Stimulated activated naive B cell treated with anti-CD40 and anti-IgM and Interleukin-4, amounts not matched to agents 10 μg/mL and 1 μg/mL and 100 μg/mL, for 72 hours (primary cell): ENCODE data around the gene NAALADL1.

Experiments used
- ATAC-seq, 2 donors: fragments of 150-1000 bp; cut with Tn5 transposase; replicated peaks; 2 replicates each; pipeline ENCODE4 v1.10.0; 2021; ENCODE audit warnings: moderate library complexity in 1 of 2
- DNase-seq: peaks from one replicate; pipeline ENCODE4 v3.0.0; 2021
- H3K27ac Mint-ChIP-seq: one replicate; pipeline ENCODE4 v1.8.0; 2022; ENCODE audit warnings: mild to moderate bottlenecking, mixed read lengths
- H3K27me3 Mint-ChIP-seq, 2 donors: one replicate each; pipeline ENCODE4 v1.8.0; 2022; ENCODE audit warnings: mixed read lengths in 2 of 2
- H3K36me3 Mint-ChIP-seq, 2 donors: one replicate each; pipeline ENCODE4 v1.8.0; 2022; ENCODE audit warnings: mixed read lengths in 2 of 2, mild to moderate bottlenecking in 1 of 2
- H3K4me1 Mint-ChIP-seq, 2 donors: one replicate each; pipeline ENCODE4 v1.8.0; 2022; ENCODE audit warnings: mixed read lengths in 2 of 2, mild to moderate bottlenecking in 1 of 2
- H3K4me3 Mint-ChIP-seq, 2 donors: one replicate each; pipeline ENCODE4 v1.8.0; 2022; ENCODE audit warnings: mild to moderate bottlenecking in 2 of 2, mixed read lengths in 2 of 2, moderate library complexity in 1 of 2
- H3K9me3 Mint-ChIP-seq, 2 donors: one replicate each; pipeline ENCODE4 v1.8.0; 2022; ENCODE audit warnings: mixed read lengths in 2 of 2, mild to moderate bottlenecking in 1 of 2

NAALADL1 gene

DNA sequence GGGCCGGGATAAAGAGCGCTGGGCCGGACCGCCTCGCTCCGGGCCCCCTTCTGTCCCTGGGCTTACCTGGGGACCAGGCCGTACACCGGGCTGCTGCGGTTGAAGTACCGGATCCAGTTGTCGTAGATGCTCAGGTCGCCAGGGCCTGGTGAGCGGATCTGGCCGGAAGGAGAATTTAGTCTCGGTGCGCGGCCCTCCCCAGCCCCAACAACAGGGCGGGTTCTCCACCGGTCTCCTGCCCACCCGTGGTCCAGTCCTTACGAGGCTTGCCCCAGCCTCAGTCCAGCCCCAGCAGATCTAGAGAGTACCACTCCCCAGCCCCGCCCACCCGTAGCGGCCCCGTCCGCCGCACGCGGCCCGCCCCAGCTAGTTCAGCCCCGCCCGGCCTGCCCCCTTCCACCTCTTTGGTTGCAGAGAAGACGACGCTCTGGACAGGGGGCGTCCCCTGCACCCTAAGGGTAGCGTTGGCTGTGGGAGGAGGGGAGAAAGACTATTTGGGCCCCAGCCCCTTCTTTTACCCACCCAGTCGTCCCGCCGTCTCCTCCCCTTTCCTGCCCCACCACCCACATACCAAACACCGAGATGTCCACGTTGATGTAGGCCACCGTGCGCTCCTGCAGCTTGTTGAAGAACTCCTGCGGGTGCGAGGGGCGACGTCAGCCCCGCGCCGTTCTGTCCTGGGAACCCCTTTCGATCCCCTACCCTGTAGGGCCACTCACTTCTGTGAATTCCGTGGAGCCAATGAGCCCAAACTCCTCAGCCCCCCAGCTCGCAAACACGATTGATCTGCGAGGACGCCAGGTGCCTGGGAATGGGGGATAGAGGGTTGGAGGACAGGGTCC is 10.6 kb downstream of the NAALADL1 start:
- DNase-seq: no peak
- no peaks in the 10 kb centered on the region for H3K9me3 Mint-ChIP-seq
- H3K27ac Mint-ChIP-seq: peak overlapping the region; percentile 86
- ATAC-seq: peak; percentile 79 to 81
- no peaks in the 10 kb centered on the region for H3K27me3 Mint-ChIP-seq
- H3K4me3 Mint-ChIP-seq: peak overlapping the region; percentile 83 to 85
- H3K36me3 Mint-ChIP-seq: peaks cover 4 to 9% of the 10 kb centered on the region in 2 donors
- peaks cover 12 to 31% of the 10 kb centered on the region in 2 donors for H3K4me1 Mint-ChIP-seq

DNA sequence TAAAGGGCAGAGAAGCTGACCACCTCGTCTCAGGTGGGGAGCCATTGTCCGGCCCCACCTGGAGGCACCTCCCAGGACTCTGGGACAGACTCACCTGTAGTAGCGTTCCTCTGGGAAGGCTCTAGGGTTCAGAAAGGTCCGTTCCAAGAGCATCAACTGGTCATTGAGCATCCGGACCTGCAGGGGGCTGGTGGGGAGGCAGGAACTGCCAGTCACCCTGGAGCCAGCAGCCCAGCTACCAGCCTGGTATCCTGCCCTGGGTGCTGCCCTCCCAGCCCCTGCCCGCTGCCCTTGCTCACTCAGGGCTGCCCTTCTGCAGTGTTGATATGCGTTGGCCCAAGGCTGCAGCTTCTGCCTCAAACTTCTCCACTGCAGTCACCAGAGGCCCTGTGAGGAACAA is 12.6 kb downstream of the NAALADL1 start:
- no peak for ATAC-seq
- no peaks in the 10 kb centered on the region for H3K27me3 Mint-ChIP-seq
- DNase-seq: no peak
- no peaks in the 10 kb centered on the region for H3K9me3 Mint-ChIP-seq
- H3K4me1 Mint-ChIP-seq: peaks cover 18 to 36% of the 10 kb centered on the region in 2 donors
- H3K36me3 Mint-ChIP-seq: peaks cover 4 to 9% of the 10 kb centered on the region in 2 donors
- H3K4me3 Mint-ChIP-seq: no peak overlapping the region
- no peak overlapping the region for H3K27ac Mint-ChIP-seq

DNA sequence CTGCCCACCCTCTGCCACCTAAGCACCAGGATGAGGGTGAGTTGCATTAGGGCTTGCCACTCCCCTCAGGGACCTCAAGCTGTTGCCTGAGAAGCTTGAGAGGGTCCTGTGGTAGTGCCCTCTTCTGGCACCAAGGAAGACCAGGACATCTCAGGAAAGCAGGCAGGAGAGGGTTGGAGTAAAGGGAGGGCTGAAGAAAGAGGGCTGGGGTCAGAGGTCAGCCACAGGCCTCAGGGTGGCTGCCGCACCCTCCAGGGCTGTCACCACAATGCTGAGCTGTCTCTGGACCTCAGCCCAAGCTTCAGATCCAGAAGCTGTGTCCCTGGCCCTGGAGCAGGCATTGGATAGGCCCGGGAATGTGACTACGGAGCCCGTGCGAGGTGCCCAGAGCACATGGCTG is 13.3 kb downstream of the NAALADL1 start:
- Mint-ChIP-seq H3K4me1 (peaks cover 18 to 39% of the 10 kb centered on the region in 2 donors), H3K36me3 (peaks cover 4 to 9% of the 10 kb centered on the region in 2 donors), H3K9me3 (no peaks in the 10 kb centered on the region), H3K27ac (no peak overlapping the region), H3K27me3 (no peaks in the 10 kb centered on the region), H3K4me3 (no peak overlapping the region)
- ATAC-seq (no peak), DNase-seq (no peak)

DNA sequence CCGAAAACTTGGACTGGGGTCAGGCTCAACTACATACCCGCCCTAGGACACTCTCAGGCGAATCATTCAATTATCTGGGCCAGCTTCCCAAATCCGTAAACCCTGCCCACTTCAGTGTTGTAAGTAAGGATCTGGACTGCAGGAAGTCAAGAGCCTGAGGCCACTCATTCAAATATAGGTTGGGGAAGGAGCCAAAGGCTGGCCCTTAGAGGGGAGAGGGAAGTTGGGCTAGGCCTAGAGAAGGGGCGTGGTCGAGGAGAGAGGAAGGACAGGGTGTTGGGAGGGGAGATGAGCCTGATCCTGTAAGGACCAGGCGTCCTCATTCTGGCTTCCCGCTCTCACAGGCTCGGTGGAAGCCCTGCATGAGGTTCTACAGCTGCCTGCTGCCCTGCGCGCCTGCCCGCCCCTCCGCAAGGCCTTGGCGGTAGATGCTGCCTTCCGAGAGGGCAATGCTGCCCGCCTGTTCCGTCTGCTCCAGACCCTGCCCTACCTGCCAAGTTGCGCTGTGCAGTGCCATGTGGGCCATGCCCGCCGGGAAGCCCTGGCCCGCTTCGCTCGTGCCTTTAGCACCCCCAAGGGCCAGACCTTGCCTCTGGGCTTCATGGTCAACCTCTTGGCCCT is 14.4 kb downstream of the NAALADL1 start:
- Mint-ChIP-seq H3K4me1 (peaks cover 21 to 39% of the 10 kb centered on the region in 2 donors), H3K27ac (peak overlapping the region; percentile 72), H3K27me3 (no peaks in the 10 kb centered on the region), H3K36me3 (peaks cover 4 to 9% of the 10 kb centered on the region in 2 donors), H3K4me3 (no peak overlapping the region), H3K9me3 (no peaks in the 10 kb centered on the region)
- ATAC-seq (no peak), DNase-seq (no peak)

DNA sequence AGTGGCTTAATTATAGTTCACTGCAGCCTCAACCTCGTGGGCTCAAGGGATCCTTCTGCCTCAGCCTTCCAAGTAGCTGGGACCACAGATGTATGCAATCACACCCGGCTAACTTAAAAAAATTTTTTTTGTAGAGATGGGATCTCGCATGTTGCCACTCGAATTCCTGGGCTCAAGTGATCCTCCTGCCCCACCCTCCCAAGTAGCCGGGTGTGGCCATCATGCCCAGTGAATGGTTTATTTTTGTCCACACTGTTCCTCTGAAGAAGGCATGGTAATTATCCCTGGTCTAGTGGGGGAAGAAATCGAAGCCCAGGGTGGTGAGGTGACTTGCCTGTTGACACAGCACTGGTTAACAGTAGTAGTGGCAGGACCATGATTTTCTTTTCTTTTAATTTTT is 15.5 kb downstream of the NAALADL1 start:
- Mint-ChIP-seq H3K27me3 (no peaks in the 10 kb centered on the region), H3K4me1 (peaks cover 22 to 44% of the 10 kb centered on the region in 2 donors), H3K9me3 (no peaks in the 10 kb centered on the region), H3K36me3 (peaks cover 8 to 18% of the 10 kb centered on the region in 2 donors), H3K27ac (no peak overlapping the region), H3K4me3 (peak overlapping the region; percentile 85 to 96)
- ATAC-seq: no peak
- DNase-seq: no peak

DNA sequence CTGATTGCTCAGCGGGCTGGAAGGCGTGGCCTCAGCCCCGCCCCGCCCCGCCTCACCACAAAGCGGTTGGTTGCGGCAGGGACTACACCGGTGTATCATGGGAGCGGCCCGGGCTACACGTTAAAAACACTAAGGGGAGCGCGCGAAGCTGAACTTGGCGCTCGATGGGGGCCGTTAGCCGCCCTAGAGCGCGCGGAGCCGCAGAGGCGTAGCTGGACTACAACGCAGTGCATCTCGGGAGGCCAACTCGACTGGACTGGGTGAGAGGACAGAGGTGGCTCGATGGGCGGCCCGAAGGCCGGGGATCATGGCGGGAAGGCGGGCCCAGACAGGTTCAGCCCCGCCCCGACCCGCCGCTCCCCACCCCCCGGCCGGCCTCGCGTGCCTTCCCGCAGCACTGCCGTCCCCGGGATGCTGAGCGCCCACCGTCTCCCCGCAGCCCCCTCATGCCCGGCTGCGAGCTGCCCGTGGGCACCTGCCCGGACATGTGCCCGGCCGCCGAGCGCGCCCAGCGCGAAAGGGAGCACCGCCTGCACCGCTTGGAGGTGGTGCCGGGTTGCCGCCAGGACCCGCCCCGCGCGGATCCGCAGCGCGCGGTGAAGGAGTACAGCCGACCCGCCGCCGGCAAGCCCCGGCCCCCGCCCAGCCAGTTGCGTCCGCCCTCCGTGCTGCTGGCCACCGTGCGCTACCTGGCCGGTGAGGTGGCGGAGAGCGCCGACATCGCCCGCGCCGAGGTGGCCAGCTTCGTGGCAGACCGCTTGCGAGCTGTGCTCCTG is 17.3 kb downstream of the NAALADL1 start, which contains the start of gene SAC3D1:
Gene SAC3D1, plus strand, starts transcription at position 364 of the 776 bp plus-strand sequence. Its CDS starts 83 bp downstream, at position 447.
- Mint-ChIP-seq H3K9me3 (no peaks in the 10 kb centered on the region), H3K4me1 (peaks cover 17 to 25% of the 10 kb centered on the region in 2 donors), H3K4me3 (peak within 1 kb of the TSS; percentile 92 to 96), H3K27me3 (no peaks in the 10 kb centered on the region), H3K27ac (peak within 1 kb of the TSS; percentile 94), H3K36me3 (peaks cover 8 to 22% of the 10 kb centered on the region in 2 donors)
- DNase-seq (peak; percentile 86), ATAC-seq (peak; percentile 95)

DNA sequence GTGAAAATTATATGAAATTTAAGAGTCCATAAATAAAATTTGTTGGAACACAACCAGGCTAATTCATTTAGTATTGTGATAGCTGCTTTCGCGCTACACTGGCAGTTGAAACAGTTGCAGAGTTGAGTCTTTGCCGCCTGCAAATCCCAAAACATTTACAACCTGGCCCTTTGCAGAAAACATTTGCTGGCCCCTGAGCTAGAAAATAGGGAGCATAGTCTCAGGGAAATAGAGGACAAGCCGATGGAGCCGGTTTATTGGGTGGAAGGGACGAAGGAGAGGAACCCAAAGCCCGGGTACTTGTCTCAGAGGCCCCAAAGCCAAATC is 17.9 kb downstream of the NAALADL1 start:
- Mint-ChIP-seq H3K27me3 (no peaks in the 10 kb centered on the region), H3K9me3 (no peaks in the 10 kb centered on the region), H3K4me1 (peaks cover 17 to 25% of the 10 kb centered on the region in 2 donors), H3K4me3 (peak overlapping the region; percentile 92 to 96), H3K36me3 (peaks cover 8 to 25% of the 10 kb centered on the region in 2 donors), H3K27ac (peak overlapping the region; percentile 94)
- DNase-seq (no peak), ATAC-seq (no peak)

DNA sequence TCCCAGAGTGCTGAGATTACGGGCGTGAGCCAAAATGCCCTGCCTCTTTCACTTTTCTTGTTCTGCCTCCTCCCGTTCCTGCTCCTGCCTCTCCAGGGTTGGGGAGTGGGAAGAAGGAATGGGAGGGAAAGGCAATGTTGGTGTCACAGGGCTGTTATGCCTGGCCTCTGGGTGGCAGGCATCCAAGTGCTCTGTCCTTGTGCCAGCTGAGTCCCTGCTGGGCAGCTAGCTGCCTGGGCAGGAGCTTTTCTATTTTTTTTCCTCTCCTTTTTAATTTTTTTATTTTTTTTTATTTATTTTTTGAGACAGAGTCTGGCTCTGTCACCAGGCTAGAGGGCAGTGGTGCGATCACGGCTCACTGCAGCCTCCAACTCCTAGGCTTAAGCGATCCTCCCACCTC is 21.4 kb downstream of the NAALADL1 start:
- Mint-ChIP-seq H3K36me3 (peaks cover 9 to 30% of the 10 kb centered on the region in 2 donors), H3K27ac (no peak overlapping the region), H3K4me1 (peaks cover 10 to 13% of the 10 kb centered on the region in 2 donors), H3K9me3 (no peaks in the 10 kb centered on the region), H3K27me3 (no peaks in the 10 kb centered on the region), H3K4me3 (no peak overlapping the region)
- DNase-seq: no peak
- ATAC-seq: no peak

DNA sequence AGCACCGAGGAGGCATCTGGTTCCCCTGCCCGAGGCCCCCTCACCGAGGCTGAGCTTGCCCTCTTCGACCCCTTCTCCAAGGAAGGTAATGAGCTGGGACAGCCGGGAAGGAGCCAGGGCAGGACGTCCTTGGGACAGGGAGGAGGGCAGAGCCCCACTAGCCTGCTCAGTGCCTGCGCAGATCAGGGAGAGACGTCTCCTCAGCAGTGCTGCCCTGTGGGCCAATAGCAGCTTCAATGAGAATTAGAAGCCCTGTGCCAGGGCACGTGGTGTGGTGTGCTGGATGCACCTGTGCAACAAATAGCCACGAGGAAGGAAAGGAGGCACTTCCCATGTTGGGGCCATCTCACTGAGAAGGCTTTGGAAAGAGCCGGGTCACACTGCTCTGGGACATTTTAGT is 22.8 kb downstream of the NAALADL1 start:
- no peaks in the 10 kb centered on the region for H3K27me3 Mint-ChIP-seq
- H3K9me3 Mint-ChIP-seq: no peaks in the 10 kb centered on the region
- ATAC-seq: no peak
- H3K4me1 Mint-ChIP-seq: peaks cover 7 to 11% of the 10 kb centered on the region in 2 donors
- H3K36me3 Mint-ChIP-seq: peaks cover 9 to 30% of the 10 kb centered on the region in 2 donors
- H3K27ac Mint-ChIP-seq: no peak overlapping the region
- no peak overlapping the region for H3K4me3 Mint-ChIP-seq
- DNase-seq: no peak

DNA sequence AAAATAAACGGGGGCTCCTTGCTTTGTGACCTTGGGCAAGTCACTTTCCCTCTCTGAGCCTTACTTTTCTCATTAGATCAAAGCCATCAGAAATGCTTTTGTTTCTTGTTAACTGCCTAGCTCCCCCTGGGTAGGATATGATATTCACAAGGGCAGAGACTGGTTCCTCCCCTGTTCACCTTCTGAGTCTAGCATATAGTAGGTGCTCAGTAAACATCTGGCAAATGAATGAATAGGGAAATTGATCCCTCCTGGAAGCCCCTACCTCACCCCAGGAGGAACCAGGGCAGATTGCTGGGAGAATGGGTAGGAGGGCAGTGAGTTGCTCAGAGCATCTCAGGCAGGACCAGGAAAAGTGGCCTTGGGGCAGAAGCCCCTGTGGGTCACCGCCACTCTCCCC is 23.9 kb downstream of the NAALADL1 start:
- no peak for DNase-seq
- H3K4me1 Mint-ChIP-seq: peaks cover 4 to 9% of the 10 kb centered on the region in 2 donors
- no peaks in the 10 kb centered on the region for H3K9me3 Mint-ChIP-seq
- no peak overlapping the region for H3K27ac Mint-ChIP-seq
- H3K4me3 Mint-ChIP-seq: no peak overlapping the region
- peaks cover 9 to 30% of the 10 kb centered on the region in 2 donors for H3K36me3 Mint-ChIP-seq
- ATAC-seq: no peak
- no peaks in the 10 kb centered on the region for H3K27me3 Mint-ChIP-seq

DNA sequence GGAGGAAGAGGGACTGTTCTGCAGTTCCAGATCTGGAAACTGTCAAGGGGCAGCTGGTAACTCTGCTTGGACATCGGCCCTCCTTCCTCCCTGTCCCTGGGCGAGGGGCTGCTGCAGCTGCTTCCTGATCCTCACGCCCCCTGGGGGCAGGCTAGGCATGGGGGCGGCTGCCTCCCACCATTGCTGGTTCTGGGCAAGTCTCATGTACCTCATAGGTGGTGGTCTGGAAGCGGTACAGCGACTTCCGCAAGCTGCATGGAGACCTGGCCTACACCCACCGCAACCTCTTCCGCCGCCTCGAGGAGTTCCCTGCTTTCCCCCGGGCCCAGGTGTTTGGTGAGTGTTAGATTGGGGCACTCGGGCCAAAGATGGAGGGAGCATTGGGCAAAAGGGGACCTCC is 26.1 kb downstream of the NAALADL1 start:
- no peak overlapping the region for H3K27ac Mint-ChIP-seq
- peaks cover 5 to 17% of the 10 kb centered on the region in 2 donors for H3K36me3 Mint-ChIP-seq
- no peaks in the 10 kb centered on the region for H3K9me3 Mint-ChIP-seq
- peaks cover 5 to 17% of the 10 kb centered on the region in 2 donors for H3K4me1 Mint-ChIP-seq
- H3K27me3 Mint-ChIP-seq: no peaks in the 10 kb centered on the region
- ATAC-seq (no peak), DNase-seq (no peak)
- H3K4me3 Mint-ChIP-seq: no peak overlapping the region

DNA sequence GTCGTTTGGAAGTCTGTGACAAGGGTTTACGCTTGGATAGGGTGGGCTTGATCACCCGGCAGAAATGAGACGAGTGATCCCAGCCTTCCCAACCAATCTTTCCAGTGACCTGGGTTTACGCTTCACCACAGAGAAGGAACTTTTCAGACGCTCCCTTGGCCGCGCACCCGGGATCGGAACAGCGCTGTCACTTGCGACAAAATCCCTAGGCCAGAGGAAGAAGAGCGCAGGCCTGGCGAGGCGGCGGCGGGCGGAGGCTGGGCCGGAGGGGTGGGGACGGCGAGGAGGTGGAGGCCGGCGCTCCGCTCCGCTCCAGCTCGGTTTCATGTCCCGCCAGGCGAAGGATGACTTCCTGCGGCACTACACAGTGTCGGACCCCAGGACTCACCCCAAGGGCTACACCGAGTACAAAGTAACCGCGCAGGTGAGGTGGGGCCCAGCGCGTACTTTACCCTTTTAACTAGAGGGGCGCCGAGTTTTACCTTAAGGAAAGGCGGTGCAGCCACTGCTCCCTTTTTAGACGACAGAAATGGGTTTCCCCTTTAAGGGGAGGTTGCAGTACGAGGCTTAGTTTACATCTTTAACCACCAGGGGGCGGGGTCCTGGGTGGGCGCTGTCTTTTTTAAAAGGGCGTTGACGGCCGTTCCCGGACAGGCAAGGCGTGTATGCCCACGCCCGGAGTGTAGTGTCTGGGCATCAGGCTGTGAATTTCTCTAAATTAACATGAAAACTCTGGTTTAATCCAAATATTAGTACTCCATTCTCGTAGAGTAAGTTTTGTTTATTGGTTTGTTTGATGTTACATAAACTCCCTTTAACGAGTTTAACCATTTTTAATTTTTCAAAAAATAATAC is 30.9 kb downstream of the NAALADL1 start, which contains the start of gene SNX15:
Gene SNX15, plus strand, starts transcription at position 227 of the 855 bp plus-strand sequence. Its CDS starts 99 bp downstream, at position 326.
- Mint-ChIP-seq H3K27ac (peak within 1 kb of the TSS; percentile 92), H3K36me3 (peaks cover 3% of the 10 kb centered on the region in 2 donors), H3K4me3 (peak within 1 kb of the TSS; percentile 79 to 84), H3K9me3 (no peaks in the 10 kb centered on the region), H3K27me3 (no peaks in the 10 kb centered on the region), H3K4me1 (peaks cover 9 to 23% of the 10 kb centered on the region in 2 donors)
- peak; percentile 88 for DNase-seq
- peak; percentile 92 to 93 for ATAC-seq

DNA sequence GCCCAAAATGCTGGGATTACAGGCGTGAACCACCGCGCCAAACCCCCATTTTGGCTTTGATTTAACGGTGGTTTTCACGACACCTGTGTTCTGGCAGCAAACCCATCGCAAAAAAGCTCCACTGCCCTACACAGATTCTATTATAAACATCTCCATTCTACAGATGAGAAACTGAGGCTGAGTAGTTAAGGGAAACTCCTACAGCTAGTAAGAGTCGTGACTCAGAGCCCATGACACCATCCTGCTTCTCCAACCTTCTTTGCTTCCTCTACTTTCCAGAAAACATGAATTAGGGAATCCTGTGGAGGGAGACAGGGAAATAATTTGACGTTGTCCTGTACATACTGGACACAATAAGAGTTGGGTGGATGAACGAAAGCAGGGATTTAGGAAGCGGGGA is 31.5 kb downstream of the NAALADL1 start:
- Mint-ChIP-seq H3K9me3 (no peaks in the 10 kb centered on the region), H3K36me3 (peaks cover 3 to 7% of the 10 kb centered on the region in 2 donors), H3K4me1 (peaks cover 9 to 28% of the 10 kb centered on the region in 2 donors), H3K27ac (peak overlapping the region; percentile 92), H3K27me3 (no peaks in the 10 kb centered on the region), H3K4me3 (peak overlapping the region; percentile 79 to 84)
- ATAC-seq (peak; percentile 1), DNase-seq (no peak)
